Hypothalamus (tissue), 51 donors: ENCODE data around the gene ASCC2.

ENCODE experiments used
- DNase-seq, 51 donors: peaks; one replicate each; lab custom pipeline; 2025; lab: John Stamatoyannopoulos, UW

Gene ASCC2

DNA sequence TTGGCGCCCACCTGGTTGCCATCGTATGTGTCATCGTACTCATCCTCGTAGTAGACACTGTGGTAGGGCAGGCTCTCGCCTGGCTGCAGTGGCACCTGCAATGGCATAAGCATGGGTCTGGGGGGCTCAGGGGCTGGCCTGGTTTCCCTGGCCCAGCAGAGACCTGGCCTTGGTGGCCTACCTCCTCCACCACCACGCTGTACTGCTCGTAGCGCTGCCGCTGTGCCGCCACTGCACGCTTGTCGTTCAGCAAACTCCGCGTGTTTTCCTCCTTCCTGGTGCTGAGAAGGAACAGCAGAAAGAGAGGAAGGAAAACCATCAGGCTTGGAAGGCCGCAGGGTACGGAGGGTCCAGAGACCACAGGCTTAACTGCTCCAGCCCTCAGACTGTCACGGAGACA is 44.7 kb downstream of the ASCC2 start:
- DNase-seq, result no peak

DNA sequence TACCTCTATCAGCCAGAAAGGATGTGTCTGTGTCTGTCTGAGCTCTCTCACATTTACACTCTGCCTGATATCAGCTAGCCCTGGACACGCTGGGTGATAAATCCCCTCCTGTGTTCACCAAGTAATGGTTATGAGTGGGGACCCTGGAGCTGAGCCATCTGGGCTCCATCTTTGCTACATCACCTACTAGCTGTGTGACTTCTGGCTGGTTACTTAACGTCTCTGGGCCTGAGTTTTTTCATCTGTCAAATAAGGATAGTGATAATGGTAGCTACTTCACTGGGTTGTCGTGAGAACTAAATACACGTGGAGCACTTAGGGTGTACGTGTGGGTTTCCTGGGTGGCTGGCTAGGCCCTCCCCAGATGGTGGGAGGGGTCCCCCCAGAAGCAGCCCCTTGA is 48.0 kb downstream of the ASCC2 start:
- no peak for DNase-seq

DNA sequence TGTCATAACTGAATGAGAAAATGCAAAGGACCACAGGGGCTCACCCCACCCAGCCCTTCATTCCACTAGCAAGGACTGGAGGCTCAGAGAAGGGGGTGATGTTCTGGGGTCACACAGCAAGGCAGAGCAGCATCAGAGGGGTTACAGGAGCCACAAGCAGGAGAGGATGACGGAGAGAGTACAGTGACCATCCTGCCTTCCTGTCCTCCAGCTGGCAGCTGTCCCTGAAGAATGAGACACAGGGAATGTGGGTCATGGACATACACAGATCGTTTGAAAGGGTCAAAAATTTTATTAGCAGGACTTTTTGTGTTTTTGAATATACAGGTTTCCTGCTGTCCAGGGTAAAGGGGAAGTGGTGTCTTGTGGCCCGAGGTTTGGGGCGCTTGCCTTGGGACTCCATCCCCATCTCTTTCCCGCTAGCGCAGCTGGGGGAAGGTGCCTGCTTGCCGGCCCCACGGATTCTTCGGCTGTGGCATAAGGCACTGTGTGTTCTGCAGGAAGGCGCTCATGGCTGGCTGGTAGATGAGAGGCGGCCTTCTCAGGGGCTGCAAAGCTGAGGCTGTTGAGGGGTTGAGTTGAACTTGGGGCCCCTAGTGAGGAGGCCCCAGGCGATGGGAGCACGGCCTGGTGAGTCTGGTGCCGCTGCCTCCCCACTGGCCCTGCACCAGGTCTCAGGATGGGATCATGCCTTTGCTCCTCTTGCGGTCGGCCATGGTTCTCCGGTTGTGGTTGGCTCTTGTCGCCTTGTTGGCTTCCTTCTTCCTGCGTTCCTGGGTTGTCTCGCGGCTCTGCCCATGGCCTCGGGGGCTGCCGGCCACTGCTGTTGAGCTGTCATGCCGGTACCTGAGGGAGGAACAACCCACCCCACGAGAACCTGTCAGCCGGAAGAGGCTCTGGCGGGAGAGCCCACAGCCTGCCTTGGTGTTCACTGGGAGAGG is 49.5 kb downstream of the ASCC2 start:
- no peak for DNase-seq

DNA sequence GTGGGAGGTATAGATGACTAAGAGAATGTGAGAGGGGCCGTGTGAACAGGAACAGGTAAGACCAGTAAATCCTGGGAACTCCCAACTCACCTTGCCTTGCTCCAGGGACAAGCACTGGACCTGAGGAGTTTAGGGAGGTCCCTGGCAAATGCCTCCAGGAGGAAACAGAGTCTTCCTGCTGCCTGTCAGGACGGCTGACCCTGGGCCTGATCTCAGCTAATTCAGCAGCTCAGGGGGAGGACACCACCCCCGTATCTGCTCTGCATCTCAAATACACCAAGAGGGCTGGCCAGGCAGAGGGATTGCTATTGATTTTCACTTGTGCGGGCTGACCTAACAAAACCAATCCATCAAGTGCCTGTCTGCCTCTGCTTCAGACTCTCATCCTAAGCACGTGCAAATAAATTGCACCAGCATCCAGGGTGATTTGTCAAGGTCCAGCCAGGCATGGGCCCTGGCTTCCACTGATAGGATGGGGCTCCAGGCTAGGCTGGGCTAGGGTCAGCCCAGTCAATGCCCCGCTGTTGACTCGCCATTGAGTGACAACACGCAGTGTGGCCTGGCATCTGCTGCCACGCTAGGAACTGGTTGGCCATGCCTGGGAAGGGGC is 50.6 kb downstream of the ASCC2 start:
- no peak for DNase-seq

DNA sequence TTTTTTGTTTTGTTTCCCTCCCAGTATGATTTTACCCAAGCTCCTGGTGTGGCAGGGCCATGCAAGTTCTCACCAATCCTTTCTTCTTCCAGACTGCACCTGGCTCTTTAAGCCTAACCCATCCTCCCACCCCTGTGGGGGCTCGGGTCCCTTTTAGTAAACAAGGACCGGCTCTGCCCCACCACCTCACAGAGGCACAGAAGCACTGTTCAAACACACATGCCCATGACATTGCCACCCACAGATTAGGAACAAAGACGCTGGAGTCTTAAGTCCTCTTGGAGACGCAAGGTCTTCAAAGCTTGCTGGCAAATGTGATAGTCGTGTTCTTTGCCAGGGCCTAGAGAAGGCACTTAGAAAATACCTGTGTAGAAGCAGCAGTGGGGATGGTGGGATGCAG is 52.0 kb downstream of the ASCC2 start:
- no peak for DNase-seq

DNA sequence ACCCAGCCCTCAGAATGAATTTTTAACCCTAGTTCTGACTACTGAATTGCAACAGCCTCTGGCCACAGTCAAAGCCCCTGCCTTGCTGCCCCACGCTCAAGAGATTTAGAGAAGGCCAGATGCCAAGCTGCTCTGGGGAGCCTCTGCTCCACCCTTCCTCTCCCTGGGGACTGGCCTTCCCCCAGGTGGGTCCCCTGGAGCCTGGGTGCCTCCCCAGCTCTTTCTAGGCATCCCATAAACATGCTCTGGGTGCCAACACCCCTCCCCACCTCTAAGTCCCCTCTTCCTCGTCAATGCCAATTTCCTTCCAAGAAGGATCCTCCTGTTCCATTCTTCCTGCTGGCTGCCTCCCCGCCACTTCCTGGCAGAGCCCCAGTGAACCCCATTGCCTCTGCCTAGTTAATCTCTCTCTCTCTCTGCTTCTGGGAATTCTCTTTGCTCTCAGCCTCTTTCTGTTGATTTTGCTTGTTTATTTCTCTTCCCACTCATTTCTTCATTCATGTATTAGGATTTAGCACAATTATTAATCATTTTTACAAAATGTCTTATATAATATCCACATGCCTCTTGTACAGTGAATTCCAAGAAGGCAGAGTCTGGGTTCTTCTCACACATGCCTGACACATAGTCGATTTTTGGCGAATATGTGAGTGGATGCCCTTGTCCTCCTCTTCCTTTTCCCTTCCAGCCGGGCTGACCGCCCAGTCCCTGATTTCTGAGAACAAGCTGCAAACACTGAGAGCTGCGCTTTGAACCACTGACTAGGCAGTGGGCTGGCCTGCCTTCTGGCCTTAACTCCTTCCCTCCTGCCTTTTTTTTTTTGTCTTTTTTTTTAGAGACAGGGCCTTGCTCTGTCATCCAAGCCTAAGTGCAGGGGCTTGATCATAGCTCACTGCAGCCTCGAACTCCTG is 53.4 kb downstream of the ASCC2 start:
- peak in 41 of 51 donors; percentile 8 to 74 (median 48) for DNase-seq

DNA sequence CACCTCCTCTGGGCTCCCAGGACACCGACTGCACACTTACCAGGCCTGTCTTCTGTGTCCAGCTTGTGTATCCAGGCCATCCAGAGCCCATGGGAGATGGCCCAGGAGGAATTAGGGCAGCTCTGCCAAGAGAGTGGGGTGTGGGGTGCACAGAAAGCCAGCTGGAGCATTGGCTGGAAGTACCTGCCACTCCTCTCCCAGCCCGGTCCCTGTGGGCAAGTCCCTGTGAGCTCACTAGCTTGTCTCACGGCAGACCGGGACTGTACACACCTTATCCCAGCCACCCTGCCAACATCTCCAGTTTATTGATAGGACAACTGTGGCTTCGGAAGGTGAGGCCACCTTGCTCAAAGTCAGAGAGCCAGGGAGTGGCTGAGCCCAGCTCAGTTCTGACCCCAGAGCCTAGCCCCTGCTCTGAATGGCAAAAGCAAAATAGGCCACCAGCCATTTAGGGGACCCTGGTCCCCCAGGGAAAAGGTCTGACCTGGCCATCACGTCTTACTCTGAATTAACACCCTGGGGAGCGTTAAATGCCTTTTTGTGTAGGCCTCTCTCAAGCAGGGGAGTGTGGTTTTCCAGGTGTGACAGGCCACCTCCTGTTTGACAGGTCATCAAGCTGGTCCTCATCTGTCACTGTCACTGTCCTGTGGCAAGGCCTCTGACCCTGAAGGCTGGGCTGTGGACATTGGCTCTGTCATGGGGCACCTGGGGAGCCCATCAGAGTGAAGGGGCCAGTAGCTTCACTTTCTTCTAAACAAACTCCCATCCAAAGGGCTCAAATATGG is 55.8 kb downstream of the ASCC2 start:
- DNase-seq, result peak in 29 of 51 donors; percentile 5 to 68 (median 30)

DNA sequence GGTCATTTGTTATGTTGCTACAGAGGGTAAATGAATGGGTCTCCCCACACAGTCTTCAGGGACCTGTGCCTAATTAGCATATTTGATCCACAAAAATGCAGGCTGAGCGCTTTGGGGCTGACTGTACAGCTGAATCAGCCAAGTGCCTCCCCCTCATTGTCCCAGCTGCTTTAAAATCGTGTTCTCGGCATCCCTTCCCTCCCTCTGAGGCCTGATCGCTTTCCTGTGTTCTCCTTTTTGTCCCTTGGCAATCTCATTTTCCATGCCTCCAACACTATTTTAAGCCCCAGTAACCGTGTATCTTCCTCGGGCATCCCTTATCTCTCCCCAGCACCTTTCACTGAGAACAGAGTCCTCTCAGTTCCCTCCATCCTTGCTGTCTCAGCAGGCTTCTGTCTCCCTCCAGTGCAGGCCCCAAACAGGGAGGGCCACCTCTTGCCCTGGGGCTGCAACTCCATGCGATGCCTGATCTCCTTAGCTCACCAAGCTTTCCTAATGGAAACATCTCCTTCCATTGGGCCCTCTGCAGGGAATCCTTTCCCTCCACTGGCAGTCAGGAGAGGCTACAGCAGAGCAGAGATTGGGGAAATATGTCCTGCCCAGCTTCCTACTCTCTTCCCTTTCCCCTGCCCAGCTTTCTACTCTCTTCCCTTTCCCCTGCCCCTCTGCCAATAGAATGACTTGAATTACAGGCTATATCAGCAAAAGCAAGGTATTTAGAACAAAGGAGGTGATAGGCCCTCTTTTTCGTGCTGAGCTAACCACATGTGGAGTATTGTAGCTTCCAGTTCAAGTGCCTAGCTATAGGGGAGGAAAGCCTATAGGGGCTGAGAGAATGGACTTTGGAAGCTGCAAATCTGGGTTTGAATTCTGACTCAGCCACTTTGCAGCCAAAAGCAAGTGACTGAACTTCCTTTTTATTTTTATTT is 57.1 kb downstream of the ASCC2 start:
- peak in 4 of 51 donors; percentile 11 to 63 (median 38) for DNase-seq

DNA sequence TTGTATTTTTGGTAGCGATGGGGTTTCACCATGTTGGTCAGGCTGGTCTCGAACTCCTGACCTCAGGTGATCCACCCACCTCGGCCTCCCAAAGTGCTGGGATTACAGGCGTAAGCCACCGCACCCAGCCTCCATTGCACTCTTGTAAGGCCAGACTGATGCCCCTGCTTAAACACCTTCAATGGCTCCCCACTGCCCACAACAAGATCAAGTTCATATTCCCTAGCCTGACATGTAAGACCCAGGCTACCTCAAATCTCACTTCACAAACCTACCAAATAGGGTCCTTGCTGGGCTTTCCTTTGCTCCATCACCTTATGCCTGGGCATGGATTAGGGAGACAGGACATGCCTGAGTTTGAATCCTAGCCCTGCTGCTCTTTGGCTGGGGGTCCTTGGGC is 57.9 kb downstream of the ASCC2 start:
- DNase-seq, result no peak

DNA sequence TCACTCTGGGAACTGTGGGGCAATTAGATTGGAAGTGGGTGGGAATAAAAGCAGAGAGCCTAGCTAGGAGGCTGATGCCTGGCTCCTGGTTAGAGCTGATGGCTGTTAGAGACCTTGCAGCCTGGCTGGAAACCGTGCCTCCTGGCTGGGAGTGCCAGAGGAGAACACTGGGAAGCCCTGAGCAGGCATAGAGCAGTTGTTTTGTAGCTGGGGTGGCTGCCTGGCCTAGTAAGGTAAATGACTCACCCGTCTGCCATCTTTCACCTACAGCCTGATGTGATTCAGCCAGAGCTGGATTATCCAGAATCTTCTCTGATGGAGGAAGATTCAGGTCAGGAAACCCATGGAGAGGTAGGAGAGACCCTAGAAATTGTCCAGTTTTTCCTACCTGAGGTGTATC is 64.8 kb downstream of the ASCC2 start:
- DNase-seq, result peak in 3 of 51 donors; percentile 4 to 31 (median 23)

DNA sequence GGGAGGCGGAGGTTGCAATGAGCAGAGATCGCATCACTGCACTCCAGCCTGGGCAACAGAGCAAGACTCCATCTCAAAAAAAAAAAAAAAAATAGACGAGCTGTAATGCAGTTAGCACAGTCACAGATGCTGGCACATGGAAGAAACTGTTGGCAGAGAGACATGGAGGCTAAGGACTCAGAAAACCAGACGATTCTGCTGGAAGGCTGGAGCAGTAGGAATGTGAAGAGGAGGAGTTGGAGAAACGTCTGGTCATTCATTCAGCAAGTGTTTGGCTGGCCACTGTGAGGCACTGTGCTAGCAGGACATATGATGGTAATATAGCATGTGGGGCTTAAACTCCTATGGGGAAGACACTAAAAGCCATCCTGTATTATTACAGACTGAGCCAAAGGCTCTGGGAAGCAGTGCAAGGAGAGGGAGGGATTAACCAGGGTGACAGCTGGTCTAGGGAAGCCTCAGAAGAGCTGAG is 65.9 kb downstream of the ASCC2 start:
- DNase-seq, result peak in 3 of 51 donors; percentile 9 to 32 (median 10)

DNA sequence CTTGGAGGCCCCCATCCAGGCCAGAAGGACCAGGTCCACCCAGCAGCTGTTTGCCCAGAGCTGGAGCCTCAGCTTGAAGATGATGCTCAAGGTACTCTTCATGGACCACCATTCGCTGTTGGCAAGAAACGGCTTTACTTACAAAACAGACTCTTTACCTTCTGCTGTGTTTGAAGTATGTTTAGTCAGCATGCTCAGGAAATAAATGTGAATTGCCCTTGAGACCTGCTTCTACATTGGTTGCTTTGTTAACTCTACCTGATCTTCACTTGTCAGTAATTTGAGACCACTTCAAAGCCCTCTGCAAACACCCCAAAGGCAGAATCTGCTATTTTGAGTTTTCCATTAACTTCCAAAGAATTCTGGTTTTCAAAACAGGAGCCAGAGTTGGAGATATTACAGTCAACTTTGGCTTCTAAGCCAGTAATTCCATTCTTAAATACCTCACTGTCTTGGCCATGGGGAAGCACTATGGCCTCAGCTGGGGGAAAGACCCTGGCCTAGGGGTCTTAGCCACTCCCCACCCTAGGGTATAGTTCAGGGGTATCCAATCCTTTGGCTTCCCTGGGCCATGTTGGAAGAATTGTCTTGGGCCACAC is 68.3 kb downstream of the ASCC2 start:
- DNase-seq, result no peak

DNA sequence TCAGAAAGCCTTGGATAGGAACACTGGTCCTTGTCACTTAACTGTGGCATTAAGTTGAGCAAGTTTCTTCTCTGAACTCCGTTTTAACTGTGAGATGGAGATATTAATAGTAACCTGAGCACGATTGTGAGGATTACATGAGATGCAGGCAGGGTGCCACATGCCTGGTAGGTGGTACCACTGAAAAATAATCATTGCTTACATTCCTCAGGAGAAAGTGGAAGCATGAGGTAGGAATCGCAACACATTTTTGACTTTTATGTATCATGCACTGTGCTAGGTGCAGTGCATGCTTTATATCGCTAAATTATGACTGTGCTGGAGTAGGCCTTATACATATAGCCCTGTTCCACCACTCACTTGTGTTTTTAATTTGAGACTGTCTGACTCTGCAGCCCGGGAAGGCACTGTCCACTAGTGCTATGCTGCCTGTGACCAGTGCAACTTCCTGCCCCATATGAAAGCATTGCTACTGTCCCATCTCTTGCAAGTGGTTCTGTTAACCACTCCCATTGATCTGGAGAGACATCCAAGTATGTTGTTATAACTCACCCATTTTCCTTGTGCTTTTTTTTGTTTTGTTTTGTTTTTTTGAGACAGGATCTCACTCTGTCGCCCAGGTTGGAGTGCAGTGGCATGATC is 69.9 kb downstream of the ASCC2 start:
- DNase-seq, result no peak

DNA sequence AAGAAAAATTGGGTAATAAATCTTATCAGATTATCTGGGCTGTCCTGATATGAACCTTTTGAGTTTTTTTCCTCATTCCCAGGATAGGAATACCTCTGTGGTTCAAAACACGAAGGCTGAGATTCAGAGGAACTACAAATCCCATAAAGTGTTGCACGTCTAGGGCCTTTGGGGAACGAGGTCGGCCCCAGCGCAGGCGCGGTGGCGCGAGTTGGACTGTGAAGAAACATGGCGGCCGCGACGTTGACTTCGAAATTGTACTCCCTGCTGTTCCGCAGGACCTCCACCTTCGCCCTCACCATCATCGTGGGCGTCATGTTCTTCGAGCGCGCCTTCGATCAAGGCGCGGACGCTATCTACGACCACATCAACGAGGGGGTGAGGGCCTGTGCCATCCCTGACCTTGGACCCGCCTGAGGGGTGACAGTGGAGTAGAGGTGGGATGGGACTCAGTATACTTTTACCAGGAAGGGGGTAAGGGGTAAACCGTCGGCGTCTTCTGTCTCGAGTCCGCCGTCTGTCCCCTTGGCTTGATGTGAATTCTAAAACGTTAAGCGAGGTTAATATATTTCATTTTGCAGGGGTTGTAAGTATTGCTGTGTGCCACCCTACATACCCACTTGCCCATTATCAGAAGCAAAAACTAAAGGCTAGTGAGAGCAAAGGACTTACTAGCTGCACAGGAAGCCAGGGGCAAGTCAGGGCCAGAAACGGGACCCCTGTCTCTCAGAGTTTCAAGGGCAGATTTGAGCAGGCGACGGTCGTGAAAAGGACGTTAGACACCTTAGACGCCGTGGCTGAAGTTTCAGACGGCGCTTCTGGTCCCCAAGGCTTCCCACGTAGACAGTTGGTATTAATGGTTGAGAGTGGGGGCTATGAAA is 70.7 kb downstream of the ASCC2 start, which contains the start of gene UQCR10:
TSS of gene UQCR10 (plus strand) at position 199 of the 881 bp plus-strand sequence. CDS start at position 229, 30 bp downstream.
- peak; percentile 22 to 99 (median 81) for DNase-seq

DNA sequence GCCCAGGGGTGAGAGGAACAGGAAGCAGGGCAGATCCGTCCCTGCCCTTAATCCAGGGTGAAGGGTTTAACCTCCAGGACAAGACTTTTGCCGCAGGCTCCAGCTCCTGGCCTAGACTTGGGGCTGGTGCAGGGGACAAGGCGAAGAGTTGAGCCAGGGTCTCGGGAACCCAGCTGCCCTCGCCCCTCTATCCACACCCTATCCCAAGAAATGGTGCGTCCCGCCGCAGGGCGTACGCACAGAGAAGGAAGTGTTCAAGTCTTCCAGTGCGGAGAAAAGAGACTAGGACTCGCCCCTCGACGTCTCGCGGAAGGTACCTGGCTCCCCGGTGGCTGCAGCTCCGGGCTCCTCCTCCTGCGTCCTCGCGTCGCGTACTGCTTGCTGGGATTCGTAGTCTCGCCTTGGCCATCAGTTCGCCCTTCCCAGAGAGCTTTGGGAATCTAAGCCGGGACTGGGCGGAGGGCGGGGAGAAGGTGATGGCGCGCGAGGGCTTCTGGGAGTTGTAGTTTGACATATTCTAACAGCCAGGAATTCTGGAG is 71.4 kb downstream of the ASCC2 start, which contains the start of gene ZMAT5:
TSS of gene ZMAT5 (minus strand) at position 376 of the 539 bp plus-strand sequence. CDS start 18,463 bp downstream, outside the sequence.
- peak; percentile 39 to 99 (median 89) for DNase-seq

DNA sequence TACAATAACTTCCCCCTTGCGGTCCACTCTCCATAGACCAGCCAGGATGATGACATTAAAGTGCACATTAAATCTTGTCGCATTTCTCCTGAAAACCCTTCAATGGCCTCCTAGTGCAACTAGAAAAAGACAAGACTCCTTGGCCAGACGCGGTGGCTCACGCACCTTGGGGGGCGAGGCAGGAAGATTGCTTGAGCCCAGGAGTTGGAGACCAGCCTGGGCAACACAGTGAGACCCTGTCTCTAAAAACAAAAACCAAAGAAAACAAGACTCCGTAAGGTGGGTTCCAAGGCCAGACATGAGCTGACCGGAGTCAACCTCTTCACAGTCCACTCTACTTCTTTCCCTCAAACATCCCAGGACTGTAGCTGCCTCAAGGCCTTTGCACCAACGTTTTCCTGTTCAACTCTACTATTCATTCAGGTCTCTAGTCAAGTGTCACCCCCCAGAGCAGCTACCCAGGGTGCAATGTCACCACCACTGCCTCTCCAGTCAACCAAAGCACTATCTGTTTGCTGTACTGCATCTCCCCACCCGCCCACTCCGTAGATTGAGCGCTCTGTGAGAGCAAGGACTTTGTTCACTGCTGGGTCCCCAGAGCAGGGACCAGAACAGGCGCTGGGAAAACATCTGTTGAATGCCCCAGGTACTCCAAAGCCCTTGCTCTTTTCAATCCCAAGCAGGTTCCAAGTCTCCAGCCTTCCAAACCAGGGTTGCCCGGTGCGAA is 72.0 kb downstream of the ASCC2 start:
- DNase-seq, result no peak
